LNCAP (cell line): ENCODE data around the gene GIMAP5.

ENCODE experiments used
- CTCF ChIP-seq: fragments of 450-650 bp; IDR thresholded peaks from 2 replicates; pipeline ENCODE4 v1.5.1; 2017; ENCODE audit warnings: mild to moderate bottlenecking

GIMAP5 gene

GRCh38 chr7:150727381-150727780 lies 9.8 kb upstream of the GIMAP5 start:
- no peak for TF ChIP-seq CTCF

GRCh38 chr7:150728011-150728410 lies 9.2 kb upstream of the GIMAP5 start:
- TF ChIP-seq CTCF: no peak

- no peak for TF ChIP-seq CTCF
These were observed 8.6 kb upstream of the GIMAP5 start for GRCh38 chr7:150728609-150729008.

GRCh38 chr7:150731916-150732315 lies 5.3 kb upstream of the GIMAP5 start:
- no peak for TF ChIP-seq CTCF

GRCh38 chr7:150732786-150733481 lies 4.3 kb upstream of the GIMAP5 start:
- TF ChIP-seq CTCF: no peak

- TF ChIP-seq CTCF: no peak
These were observed 3.6 kb upstream of the GIMAP5 start for GRCh38 chr7:150733482-150734095.

- no peak for TF ChIP-seq CTCF
These were observed 3.0 kb upstream of the GIMAP5 start for GRCh38 chr7:150734254-150734653.
